Measurements from ENCODE around the gene THNSL1.

DNA sequence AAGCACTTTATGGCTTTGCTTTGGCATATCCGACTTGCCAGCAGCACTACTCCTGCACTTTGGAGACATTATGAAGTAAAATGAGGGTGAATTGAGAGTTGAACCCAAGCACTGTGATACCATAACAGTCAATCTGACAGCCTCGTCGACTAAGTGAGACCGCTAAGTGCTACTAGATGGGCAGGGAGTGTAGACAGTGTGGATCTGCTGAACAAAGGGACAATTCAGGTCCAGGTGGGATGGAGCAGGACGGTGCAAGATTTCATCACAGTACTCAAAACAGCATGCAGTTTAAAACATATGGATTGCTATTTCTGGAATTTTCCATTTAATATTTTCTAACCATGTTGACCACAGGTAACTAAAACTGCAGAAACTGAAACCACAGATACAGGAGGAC is 43.2 kb upstream of the THNSL1 start:
- TF ChIP-seq, protein P1, sequence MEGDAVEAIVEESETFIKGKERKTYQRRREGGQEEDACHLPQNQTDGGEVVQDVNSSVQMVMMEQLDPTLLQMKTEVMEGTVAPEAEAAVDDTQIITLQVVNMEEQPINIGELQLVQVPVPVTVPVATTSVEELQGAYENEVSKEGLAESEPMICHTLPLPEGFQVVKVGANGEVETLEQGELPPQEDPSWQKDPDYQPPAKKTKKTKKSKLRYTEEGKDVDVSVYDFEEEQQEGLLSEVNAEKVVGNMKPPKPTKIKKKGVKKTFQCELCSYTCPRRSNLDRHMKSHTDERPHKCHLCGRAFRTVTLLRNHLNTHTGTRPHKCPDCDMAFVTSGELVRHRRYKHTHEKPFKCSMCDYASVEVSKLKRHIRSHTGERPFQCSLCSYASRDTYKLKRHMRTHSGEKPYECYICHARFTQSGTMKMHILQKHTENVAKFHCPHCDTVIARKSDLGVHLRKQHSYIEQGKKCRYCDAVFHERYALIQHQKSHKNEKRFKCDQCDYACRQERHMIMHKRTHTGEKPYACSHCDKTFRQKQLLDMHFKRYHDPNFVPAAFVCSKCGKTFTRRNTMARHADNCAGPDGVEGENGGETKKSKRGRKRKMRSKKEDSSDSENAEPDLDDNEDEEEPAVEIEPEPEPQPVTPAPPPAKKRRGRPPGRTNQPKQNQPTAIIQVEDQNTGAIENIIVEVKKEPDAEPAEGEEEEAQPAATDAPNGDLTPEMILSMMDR (IDR thresholded peaks at IDR 0.05), result no peak
- no peak for TF ChIP-seq POLR2AphosphoS5 (IDR thresholded peaks at IDR 0.05; ENCODE audit: low read depth, low read length)
- TF ChIP-seq TCF7L2 (IDR thresholded peaks at IDR 0.05; ENCODE audit: low read depth, low read length), result no peak

Data from Panc1 (cell line).